NB4 (cell line): ENCODE results near the gene EEF2KMT.

Experiments
- CTCF ChIP-seq: IDR thresholded peaks from one replicate; pipeline ENCODE4 v1.5.1; 2012; ENCODE audit warnings: low read depth, low read length
- MAX ChIP-seq: IDR thresholded peaks from 2 replicates; pipeline ENCODE4 v1.6.1; 2011; ENCODE audit warnings: low read depth, low read length
- POLR2A ChIP-seq: IDR thresholded peaks from 2 replicates; pipeline ENCODE4 v1.6.1; 2011; ENCODE audit warnings: mild to moderate bottlenecking; ENCODE audit not compliant: insufficient read length; ENCODE audit errors: extremely low read depth

GRCh38 chr16:5069048-5069447 lies 28.5 kb downstream of the EEF2KMT start:
- TF ChIP-seq CTCF: no peak
- TF ChIP-seq MAX: no peak
- TF ChIP-seq POLR2A: no peak
